Transverse colon (tissue), 4 donors: ENCODE data around the gene TNF. TPM values are rescaled to one million over a fixed set of nuclear protein-coding genes. Genes with fewer than 3 reads are reported as not detected.

Source experiments
- DNase-seq: peaks from one replicate; pipeline ENCODE4 v3.0.0-alpha.2; 2019
- H3K27ac ChIP-seq, 4 donors: fragments of 200-600 bp; sonication (generic); 2 replicates each; pipeline ENCODE4 v1.5.1; 2016 to 2018; ENCODE audit warnings: inconsistent platforms in 4 of 4
- H3K27me3 ChIP-seq: fragments of 200-600 bp; sonication (generic); 2 replicates; pipeline ENCODE4 v1.5.1; 2017; ENCODE audit warnings: inconsistent platforms
- H3K36me3 ChIP-seq, 4 donors: fragments of 200-600 bp; sonication (generic); 2 replicates each; pipeline ENCODE4 v1.5.1; 2017 to 2019; ENCODE audit warnings: inconsistent platforms in 4 of 4
- H3K4me1 ChIP-seq, 4 donors: fragments of 200-600 bp; sonication (generic); 2 replicates each; pipeline ENCODE4 v1.5.1; 2017 to 2020; ENCODE audit warnings: inconsistent platforms in 4 of 4
- H3K4me3 ChIP-seq, 4 donors: fragments of 200-600 bp; sonication (generic); 1 replicate in 1 of 4; 2 replicates in 3 of 4; pipeline versions ENCODE4 v1.5.1 to v1.6.1; 2017 to 2019; ENCODE audit warnings: inconsistent platforms in 4 of 4
- H3K9me3 ChIP-seq, 2 donors: fragments of 200-600 bp; sonication (generic); 2 replicates each; pipeline ENCODE4 v1.5.1; 2017 to 2019; ENCODE audit warnings: inconsistent platforms in 2 of 2
- EP300 ChIP-seq: sonication (generic); formaldehyde crosslinking; IDR thresholded peaks from one replicate; pipeline ENCODE4 v1.6.1; 2017; ENCODE audit warnings: antibody characterized with exemption, low read depth
- POLR2A ChIP-seq: fragments of 450-650 bp; IDR thresholded peaks from one replicate; pipeline ENCODE4 v1.6.1; 2016; ENCODE audit warnings: antibody characterized with exemption, mild to moderate bottlenecking, moderate library complexity
- POLR2AphosphoS5 ChIP-seq, 3 donors: sonication (generic); formaldehyde crosslinking; IDR thresholded peaks; one replicate each; pipeline ENCODE4 v1.6.1; 2016; ENCODE audit warnings: antibody characterized with exemption in 3 of 3
- WGBS, 2 donors: methylation state at CpG; one replicate each; pipeline ENCODE4 v1.1.5; 2018; ENCODE audit warnings: low coverage in 1 of 2; 5-methylcytosine and 5-hydroxymethylcytosine counted together
- in situ Hi-C, 4 donors: fragments of 200-750 bp; cut with MboI; loops; one replicate each; pipeline versions ENCODE4 v1.15.0 to v1.15.1; 2017; ENCODE audit warnings: low sequenced_read_pairs in 3 of 4, low pct_ligation_motif_present in 1 of 4, low pct_unique_long_range_greater_than_20kb in 1 of 4
- intact Hi-C: fragments of 100-400 bp; cut with DNase I; formaldehyde crosslinking; loops from one replicate; pipeline ENCODE4 v1.15.1; 2023; ENCODE audit warnings: low total_unique reads
- total RNA-seq, 4 donors: library from RNA; depleted of rRNA; stranded (reverse); fragments of >200 nt; gene quantifications; one replicate each; pipeline ENCODE4 v1.1.0, GENCODE V29; 2016
- TF ChIP-seq, protein P1 (sequence below), 5 experiments: fragments of 200-600 bp in 3 of 5; fragments of 450-650 bp in 2 of 5; sonication (generic) in 3 of 5; IDR thresholded peaks; 1 replicate in 2 of 5; 2 replicates in 3 of 5; pipeline ENCODE4 v1.5.1; 2016 to 2017; ENCODE audit warnings: antibody characterized with exemption in 5 of 5, inconsistent platforms in 3 of 5, mild to moderate bottlenecking in 2 of 5, moderate library complexity in 1 of 5

The TNF gene
- total RNA-seq, 4 donors from 2014 or later = 0.41 to 1.1 TPM; not detected in 2

DNA sequence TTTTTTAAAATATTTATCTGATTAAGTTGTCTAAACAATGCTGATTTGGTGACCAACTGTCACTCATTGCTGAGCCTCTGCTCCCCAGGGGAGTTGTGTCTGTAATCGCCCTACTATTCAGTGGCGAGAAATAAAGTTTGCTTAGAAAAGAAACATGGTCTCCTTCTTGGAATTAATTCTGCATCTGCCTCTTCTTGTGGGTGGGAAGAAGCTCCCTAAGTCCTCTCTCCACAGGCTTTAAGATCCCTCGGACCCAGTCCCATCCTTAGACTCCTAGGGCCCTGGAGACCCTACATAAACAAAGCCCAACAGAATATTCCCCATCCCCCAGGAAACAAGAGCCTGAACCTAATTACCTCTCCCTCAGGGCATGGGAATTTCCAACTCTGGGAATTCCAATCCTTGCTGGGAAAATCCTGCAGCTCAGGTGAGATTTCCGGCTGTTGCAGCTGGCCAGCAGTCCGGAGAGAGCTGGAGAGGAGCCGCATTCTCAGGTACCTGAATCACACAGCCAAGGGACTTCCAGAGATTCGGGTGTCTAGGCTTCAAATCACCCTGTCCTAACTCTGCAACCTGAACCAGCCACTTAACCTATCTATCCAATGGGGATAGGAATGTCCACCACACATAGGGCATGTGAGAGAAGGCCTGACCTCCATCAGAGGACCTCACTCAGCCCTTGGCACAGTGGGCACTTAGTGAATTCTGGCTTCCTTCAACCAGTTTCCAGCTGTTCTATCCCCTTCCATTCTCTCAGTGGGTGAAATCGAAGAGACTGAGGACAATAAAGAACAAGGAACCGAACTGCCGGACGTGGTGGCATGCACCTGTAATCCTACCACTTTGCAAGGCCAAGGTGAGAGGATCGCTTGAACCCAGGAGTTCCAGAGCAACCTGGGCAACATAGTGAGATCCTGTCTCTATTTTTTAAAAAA, 3.1 kb downstream of the TNF start:
- intact Hi-C loops = no loop called here
- no peaks in the 10 kb centered on the region for H3K9me3 ChIP-seq
- no peak overlapping the region for H3K4me3 ChIP-seq
- 60 to 77% methylated on average over 3 to 12 of the region's 12 CpGs for WGBS, 2 donors
- TF ChIP-seq POLR2A (no peak), EP300 (no peak), POLR2AphosphoS5 (IDR thresholded peaks at IDR 0.05) (no peak)
- DNase-seq = no peak
- H3K36me3 ChIP-seq = no peaks in the 10 kb centered on the region
- in situ Hi-C loops = no loop called here
- H3K27ac ChIP-seq = no peak overlapping the region
- H3K27me3 ChIP-seq = peaks cover 7% of the 10 kb centered on the region
- peaks cover 6 to 30% (median 7%) of the 10 kb centered on the region in 4 donors for H3K4me1 ChIP-seq

DNA sequence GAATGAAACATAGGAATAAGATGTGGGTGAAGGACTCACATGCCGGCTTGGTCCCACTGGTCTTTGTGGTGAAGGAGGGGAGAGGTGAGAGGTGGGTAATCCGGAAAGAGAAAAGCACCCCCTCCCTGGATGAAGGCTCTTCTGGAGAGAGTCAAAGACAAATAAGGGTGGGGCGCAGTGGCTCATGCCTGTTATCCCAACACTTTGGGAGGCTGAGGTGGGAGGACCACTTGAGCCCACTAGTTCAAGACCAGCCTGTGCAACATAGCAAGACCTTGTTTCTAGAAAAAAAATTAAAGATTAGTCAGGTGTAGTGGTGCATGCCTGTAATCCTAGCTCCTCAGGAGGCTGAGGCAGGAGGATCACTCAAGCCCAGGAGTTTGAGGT, 3.7 kb downstream of the TNF start:
- peaks cover 6 to 30% (median 7%) of the 10 kb centered on the region in 4 donors for H3K4me1 ChIP-seq
- intact Hi-C loops = no loop called here
- in situ Hi-C loops = no loop called here
- TF ChIP-seq, protein P1, sequence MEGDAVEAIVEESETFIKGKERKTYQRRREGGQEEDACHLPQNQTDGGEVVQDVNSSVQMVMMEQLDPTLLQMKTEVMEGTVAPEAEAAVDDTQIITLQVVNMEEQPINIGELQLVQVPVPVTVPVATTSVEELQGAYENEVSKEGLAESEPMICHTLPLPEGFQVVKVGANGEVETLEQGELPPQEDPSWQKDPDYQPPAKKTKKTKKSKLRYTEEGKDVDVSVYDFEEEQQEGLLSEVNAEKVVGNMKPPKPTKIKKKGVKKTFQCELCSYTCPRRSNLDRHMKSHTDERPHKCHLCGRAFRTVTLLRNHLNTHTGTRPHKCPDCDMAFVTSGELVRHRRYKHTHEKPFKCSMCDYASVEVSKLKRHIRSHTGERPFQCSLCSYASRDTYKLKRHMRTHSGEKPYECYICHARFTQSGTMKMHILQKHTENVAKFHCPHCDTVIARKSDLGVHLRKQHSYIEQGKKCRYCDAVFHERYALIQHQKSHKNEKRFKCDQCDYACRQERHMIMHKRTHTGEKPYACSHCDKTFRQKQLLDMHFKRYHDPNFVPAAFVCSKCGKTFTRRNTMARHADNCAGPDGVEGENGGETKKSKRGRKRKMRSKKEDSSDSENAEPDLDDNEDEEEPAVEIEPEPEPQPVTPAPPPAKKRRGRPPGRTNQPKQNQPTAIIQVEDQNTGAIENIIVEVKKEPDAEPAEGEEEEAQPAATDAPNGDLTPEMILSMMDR (IDR thresholded peaks at IDR 0.05) = no peak
- TF ChIP-seq POLR2A = no peak
- no peak for TF ChIP-seq POLR2AphosphoS5 (IDR thresholded peaks at IDR 0.05)
- TF ChIP-seq EP300 = no peak
- H3K27me3 ChIP-seq = peaks cover 7% of the 10 kb centered on the region
- WGBS, 2 donors = 81% methylated on average over 3 of the region's 3 CpGs; no CpG with 5 or more reads in 1 of the 2 donors
- DNase-seq = no peak
- H3K36me3 ChIP-seq = no peaks in the 10 kb centered on the region
- H3K27ac ChIP-seq = no peak overlapping the region
- H3K4me3 ChIP-seq = no peak overlapping the region
- H3K9me3 ChIP-seq = no peaks in the 10 kb centered on the region

DNA sequence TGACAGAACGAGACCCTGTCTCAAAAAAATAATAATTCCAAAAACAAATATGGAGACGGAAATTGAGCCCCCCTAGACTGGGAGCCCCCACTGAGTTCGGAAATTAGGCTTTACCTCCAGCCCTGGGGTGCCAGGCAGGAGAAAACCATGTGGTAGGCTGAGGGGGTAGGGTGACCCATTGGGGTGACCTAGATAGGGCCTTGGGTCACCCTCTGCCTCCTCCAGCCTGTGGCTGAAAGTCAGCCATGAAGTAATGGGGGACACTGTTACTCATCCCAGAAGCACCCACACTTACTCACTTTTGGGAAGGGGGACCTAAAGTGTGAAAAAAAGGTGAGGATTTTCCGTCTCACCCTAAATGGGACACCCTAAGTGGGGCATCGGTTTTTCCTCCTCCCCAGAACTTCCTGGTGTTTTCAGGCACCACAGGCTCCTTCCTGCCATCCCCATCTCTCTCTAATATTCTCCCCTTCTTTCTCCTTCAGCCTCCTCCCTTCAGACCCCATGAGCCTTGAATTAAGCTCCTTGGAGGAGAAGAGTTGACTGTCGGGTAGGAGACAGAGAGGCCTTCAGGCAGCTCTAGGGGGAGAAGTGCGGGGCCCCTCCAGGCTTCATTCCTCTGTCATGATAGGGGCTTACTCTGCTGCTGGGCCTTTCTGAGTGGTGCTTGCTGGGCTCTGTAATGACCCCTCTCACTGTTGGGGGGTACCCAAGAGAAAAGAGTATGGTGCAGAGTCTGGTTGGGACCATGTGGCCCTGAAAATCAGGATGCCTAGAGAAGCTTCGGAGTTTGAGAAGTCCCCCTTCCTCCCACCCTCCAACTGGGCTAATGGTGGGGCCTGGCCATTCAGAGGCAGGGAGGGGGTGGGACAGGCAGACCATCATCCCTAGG, 4.4 kb downstream of the TNF start:
- in situ Hi-C loops = no loop called here
- TF ChIP-seq POLR2AphosphoS5 (IDR thresholded peaks at IDR 0.05) = no peak
- no peak for TF ChIP-seq POLR2A
- TF ChIP-seq, protein P1 (IDR thresholded peaks at IDR 0.05) = no peak
- no peak for TF ChIP-seq EP300
- Histone ChIP-seq H3K27me3 (peaks cover 7% of the 10 kb centered on the region), H3K27ac (peak overlapping the region; percentile 79 to 91 (median 86)), H3K4me3 (peak overlapping the region in 1 of 4 donors; percentile 96), H3K9me3 (no peaks in the 10 kb centered on the region), H3K36me3 (no peaks in the 10 kb centered on the region), H3K4me1 (peaks cover 6 to 27% (median 7%) of the 10 kb centered on the region in 4 donors)
- DNase-seq = no peak
- intact Hi-C loops = loop anchor here (5.0 kb wide), 1 partner anchor 32 kb away; the partner anchor contains the start of genes ATP6V1G2 and NFKBIL1
- 57 to 82% methylated on average over 1 to 8 of the region's 8 CpGs for WGBS, 2 donors

DNA sequence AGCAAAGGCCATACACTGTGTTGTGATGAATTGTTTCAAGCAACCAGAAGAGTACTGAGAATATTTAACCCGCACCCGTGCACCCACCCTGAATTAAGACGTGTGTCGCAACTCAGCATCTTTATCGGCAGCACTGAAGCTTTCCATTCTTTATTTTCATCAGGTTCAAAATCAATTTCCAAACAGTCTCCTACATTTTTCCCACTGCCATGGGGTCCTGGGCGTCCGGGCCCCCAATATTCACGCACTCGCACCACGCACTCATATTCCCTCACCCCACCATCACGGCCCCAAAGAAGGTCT, 5.0 kb downstream of the TNF start:
- in situ Hi-C loops = no loop called here
- peaks cover 6 to 28% (median 7%) of the 10 kb centered on the region in 4 donors for H3K4me1 ChIP-seq
- H3K4me3 ChIP-seq = peak overlapping the region; percentile 52 to 96 (median 75)
- peaks cover 7% of the 10 kb centered on the region for H3K27me3 ChIP-seq
- H3K9me3 ChIP-seq = no peaks in the 10 kb centered on the region
- 45 to 58% methylated on average over 5 to 11 of the region's 11 CpGs for WGBS, 2 donors
- no peak for TF ChIP-seq POLR2AphosphoS5 (IDR thresholded peaks at IDR 0.05)
- TF ChIP-seq POLR2A = no peak
- TF ChIP-seq EP300 = no peak
- TF ChIP-seq, protein P1 (IDR thresholded peaks at IDR 0.05) = no peak
- no peak for DNase-seq
- peak overlapping the region; percentile 79 to 91 (median 86) for H3K27ac ChIP-seq
- no peaks in the 10 kb centered on the region for H3K36me3 ChIP-seq
- intact Hi-C loops = loop anchor here (5.0 kb wide), 1 partner anchor 33 kb away; the partner anchor contains the start of genes ATP6V1G2 and NFKBIL1
